ENCODE measurements around the gene SLCO6A1. TPM values are rescaled to one million over a fixed set of nuclear protein-coding genes. Genes with fewer than 3 reads are reported as not detected.

SLCO6A1 gene
- total and polyA plus RNA-seq, 2 experiments from 2014 or later, result 0.34 to 3.1 TPM

- no peaks in the 10 kb centered on the region for H3K79me2 ChIP-seq (replicated peaks; ENCODE audit: insufficient read depth)
- Mint-ChIP-seq H3K27ac (no peak overlapping the region), H3K4me3 (no peak overlapping the region), H3K4me1 (no peaks in the 10 kb centered on the region), H3K9me3 (peaks cover 16% of the 10 kb centered on the region), H3K27me3 (ENCODE audit: insufficient read depth, low read depth, poor library complexity) (peaks cover 6% of the 10 kb centered on the region), H3K36me3 (ENCODE audit: low read depth) (peaks cover 6% of the 10 kb centered on the region; the same call in 2 of the 3 replicates)
- H3K4me1 ChIP-seq (ENCODE audit: insufficient read depth), result no peaks in the 10 kb centered on the region
- TF ChIP-seq JUNB (IDR thresholded peaks at IDR 0.05; ENCODE audit: unreplicated experiment) (no peak), ETS1 (IDR thresholded peaks at IDR 0.05) (no peak), CTCF (conservative IDR thresholded peaks at IDR 0.05; ENCODE audit: low read depth in 2 of 2) (peak; percentile 66 to 82), REST (IDR thresholded peaks at IDR 0.05; ENCODE audit: unreplicated experiment) (no peak)
- no peak overlapping the region for H3K27ac ChIP-seq (ENCODE audit: low read depth)
- H3K27me3 ChIP-seq (ENCODE audit: insufficient read depth), result no peaks in the 10 kb centered on the region
- H3K4me3 ChIP-seq, result no peak overlapping the region
- DNase-seq (ENCODE audit: low spot score) (peak; percentile 76), ATAC-seq (peak; percentile 95)
- H4K20me1 ChIP-seq (replicated peaks; ENCODE audit: insufficient read depth), result no peaks in the 10 kb centered on the region
- H3K36me3 ChIP-seq (ENCODE audit: insufficient read depth), result no peaks in the 10 kb centered on the region
- H3K9me2 ChIP-seq (ENCODE audit: insufficient read depth), result no peaks in the 10 kb centered on the region
- H2AFZ ChIP-seq, result 0 out of 2 replicates have a peak overlapping the region, but pooled peaks have one; percentile 64
- H3K4me2 ChIP-seq, result no peak overlapping the region
- H3F3A ChIP-seq (replicated peaks; ENCODE audit: low read depth), result no peaks in the 10 kb centered on the region
Observed at GRCh38 chr5:102450313-102450990, 48.3 kb downstream of the SLCO6A1 start.

GRCh38 chr5:102433473-102433872 is 65.3 kb downstream of the SLCO6A1 start:
- no peak overlapping the region for H3K27ac Mint-ChIP-seq
- H3K4me1 Mint-ChIP-seq, result no peaks in the 10 kb centered on the region
- Histone ChIP-seq H3K4me2 (no peak overlapping the region), H4K20me1 (replicated peaks; ENCODE audit: insufficient read depth) (no peaks in the 10 kb centered on the region), H3K4me3 (no peak overlapping the region), H3K4me1 (ENCODE audit: insufficient read depth) (no peaks in the 10 kb centered on the region), H3F3A (replicated peaks; ENCODE audit: low read depth) (no peaks in the 10 kb centered on the region), H3K27ac (ENCODE audit: low read depth) (no peak overlapping the region), H3K79me2 (replicated peaks; ENCODE audit: insufficient read depth) (no peaks in the 10 kb centered on the region), H3K36me3 (ENCODE audit: insufficient read depth) (no peaks in the 10 kb centered on the region), H2AFZ (no peak overlapping the region), H3K27me3 (ENCODE audit: insufficient read depth) (no peaks in the 10 kb centered on the region), H3K9me2 (ENCODE audit: insufficient read depth) (no peaks in the 10 kb centered on the region; the same call in 1 of the 2 replicates)
- H3K9me3 Mint-ChIP-seq, result no peaks in the 10 kb centered on the region
- TF ChIP-seq ETS1 (IDR thresholded peaks at IDR 0.05) (no peak), JUNB (IDR thresholded peaks at IDR 0.05; ENCODE audit: unreplicated experiment) (no peak), NANOG (IDR thresholded peaks at IDR 0.05; ENCODE audit: borderline replicate concordance) (no peak)
- ATAC-seq (no peak), DNase-seq (ENCODE audit: low spot score) (no peak)
- peaks cover 3% of the 10 kb centered on the region for H3K27me3 Mint-ChIP-seq (ENCODE audit: insufficient read depth, low read depth, poor library complexity)
- H3K36me3 Mint-ChIP-seq (ENCODE audit: low read depth), result no peaks in the 10 kb centered on the region
- H3K4me3 Mint-ChIP-seq, result no peak overlapping the region

All from GM23338 (cell line).